Neural crest cell (in vitro differentiated cells): ENCODE data around the gene ZNF30. TPM values are rescaled to one million over a fixed set of nuclear protein-coding genes. Genes with fewer than 3 reads are reported as not detected.

Source experiments
- DNase-seq: peaks from one replicate; pipeline ENCODE4 v3.0.0; 2021; ENCODE audit warnings: low read depth, mixed read lengths, low spot score
- H3K27ac Mint-ChIP-seq: one replicate; pipeline ENCODE4 v1.8.0; 2021; ENCODE audit warnings: mild to moderate bottlenecking, mixed read lengths; ENCODE audit not compliant: unreplicated experiment
- H3K27me3 Mint-ChIP-seq: 2 replicates; pipeline ENCODE4 v1.8.0; 2021; ENCODE audit warnings: low read depth, mild to moderate bottlenecking, mixed read lengths
- H3K36me3 Mint-ChIP-seq: 2 replicates; pipeline ENCODE4 v1.8.0; 2021; ENCODE audit warnings: low read depth, mild to moderate bottlenecking, mixed read lengths
- H3K4me1 Mint-ChIP-seq: 2 replicates; pipeline ENCODE4 v1.8.0; 2021; ENCODE audit warnings: mixed read lengths
- H3K4me3 Mint-ChIP-seq: one replicate; pipeline ENCODE4 v1.8.0; 2021; ENCODE audit warnings: mild to moderate bottlenecking, mixed read lengths
- H3K9me3 Mint-ChIP-seq: 2 replicates; pipeline ENCODE4 v1.8.0; 2021; ENCODE audit warnings: mixed read lengths
- total RNA-seq: library from RNA; stranded (reverse); gene quantifications from 2 replicates; pipeline ENCODE4 v1.2.1, GENCODE V29; 2021
- TF ChIP-seq, protein P1 (sequence below): fragments of 200-600 bp; sonication (generic); conservative IDR thresholded peaks from 2 replicates; pipeline ENCODE4 v1.5.0; 2021; ENCODE audit warnings: antibody characterized with exemption, mild to moderate bottlenecking

Gene ZNF30
- total RNA-seq, 1 donor from 2014 or later = 7.2 TPM

DNA sequence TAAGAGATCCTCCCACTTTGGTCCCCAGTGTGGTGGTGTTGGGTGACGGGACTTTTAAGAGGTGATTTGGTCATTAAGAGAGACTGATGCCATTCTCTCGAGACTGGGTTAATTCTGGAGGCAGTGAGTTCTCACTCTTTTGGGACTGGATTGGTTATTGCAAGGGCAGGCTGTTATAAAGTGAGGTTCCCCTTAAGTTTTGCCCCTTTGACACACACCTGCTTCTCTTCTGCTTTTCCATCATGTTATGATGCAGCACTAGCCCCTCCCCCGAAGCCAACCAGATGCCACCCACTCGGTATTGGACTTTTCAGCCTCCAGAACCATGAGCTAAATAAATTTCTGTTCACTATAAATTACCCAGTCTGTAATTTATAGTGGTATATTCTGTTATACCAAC is 57.1 kb downstream of the ZNF30 start:
- H3K27me3 Mint-ChIP-seq = no peaks in the 10 kb centered on the region
- H3K4me1 Mint-ChIP-seq = peaks cover 10% of the 10 kb centered on the region
- H3K27ac Mint-ChIP-seq = no peak overlapping the region
- TF ChIP-seq, protein P1, sequence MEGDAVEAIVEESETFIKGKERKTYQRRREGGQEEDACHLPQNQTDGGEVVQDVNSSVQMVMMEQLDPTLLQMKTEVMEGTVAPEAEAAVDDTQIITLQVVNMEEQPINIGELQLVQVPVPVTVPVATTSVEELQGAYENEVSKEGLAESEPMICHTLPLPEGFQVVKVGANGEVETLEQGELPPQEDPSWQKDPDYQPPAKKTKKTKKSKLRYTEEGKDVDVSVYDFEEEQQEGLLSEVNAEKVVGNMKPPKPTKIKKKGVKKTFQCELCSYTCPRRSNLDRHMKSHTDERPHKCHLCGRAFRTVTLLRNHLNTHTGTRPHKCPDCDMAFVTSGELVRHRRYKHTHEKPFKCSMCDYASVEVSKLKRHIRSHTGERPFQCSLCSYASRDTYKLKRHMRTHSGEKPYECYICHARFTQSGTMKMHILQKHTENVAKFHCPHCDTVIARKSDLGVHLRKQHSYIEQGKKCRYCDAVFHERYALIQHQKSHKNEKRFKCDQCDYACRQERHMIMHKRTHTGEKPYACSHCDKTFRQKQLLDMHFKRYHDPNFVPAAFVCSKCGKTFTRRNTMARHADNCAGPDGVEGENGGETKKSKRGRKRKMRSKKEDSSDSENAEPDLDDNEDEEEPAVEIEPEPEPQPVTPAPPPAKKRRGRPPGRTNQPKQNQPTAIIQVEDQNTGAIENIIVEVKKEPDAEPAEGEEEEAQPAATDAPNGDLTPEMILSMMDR = no peak
- H3K4me3 Mint-ChIP-seq = no peak overlapping the region
- no peaks in the 10 kb centered on the region for H3K36me3 Mint-ChIP-seq
- no peak for DNase-seq
- H3K9me3 Mint-ChIP-seq = peaks cover 3% of the 10 kb centered on the region

DNA sequence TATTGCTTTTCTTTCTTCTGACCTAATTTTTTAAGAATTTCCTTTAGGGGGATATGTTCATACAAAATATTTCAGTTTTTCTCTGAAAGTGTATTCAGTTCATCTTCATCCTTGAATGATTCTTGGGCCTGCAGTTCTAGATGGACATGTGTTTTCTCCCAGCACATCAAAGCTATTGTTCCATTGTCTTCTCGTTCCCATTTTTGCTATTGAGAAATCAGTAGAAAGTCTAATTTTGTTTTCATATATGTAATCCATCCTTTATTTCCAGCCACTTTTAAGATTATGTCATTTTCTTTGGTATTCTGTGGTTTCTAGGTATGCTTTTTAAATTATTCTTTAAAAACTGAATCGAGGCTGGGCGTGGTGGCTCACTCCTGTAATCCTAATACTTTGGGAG is 57.6 kb downstream of the ZNF30 start:
- no peak overlapping the region for H3K27ac Mint-ChIP-seq
- TF ChIP-seq, protein P1 = no peak
- DNase-seq = no peak
- peaks cover 3% of the 10 kb centered on the region for H3K9me3 Mint-ChIP-seq
- peaks cover 10% of the 10 kb centered on the region for H3K4me1 Mint-ChIP-seq
- no peak overlapping the region for H3K4me3 Mint-ChIP-seq
- no peaks in the 10 kb centered on the region for H3K27me3 Mint-ChIP-seq
- H3K36me3 Mint-ChIP-seq = no peaks in the 10 kb centered on the region

DNA sequence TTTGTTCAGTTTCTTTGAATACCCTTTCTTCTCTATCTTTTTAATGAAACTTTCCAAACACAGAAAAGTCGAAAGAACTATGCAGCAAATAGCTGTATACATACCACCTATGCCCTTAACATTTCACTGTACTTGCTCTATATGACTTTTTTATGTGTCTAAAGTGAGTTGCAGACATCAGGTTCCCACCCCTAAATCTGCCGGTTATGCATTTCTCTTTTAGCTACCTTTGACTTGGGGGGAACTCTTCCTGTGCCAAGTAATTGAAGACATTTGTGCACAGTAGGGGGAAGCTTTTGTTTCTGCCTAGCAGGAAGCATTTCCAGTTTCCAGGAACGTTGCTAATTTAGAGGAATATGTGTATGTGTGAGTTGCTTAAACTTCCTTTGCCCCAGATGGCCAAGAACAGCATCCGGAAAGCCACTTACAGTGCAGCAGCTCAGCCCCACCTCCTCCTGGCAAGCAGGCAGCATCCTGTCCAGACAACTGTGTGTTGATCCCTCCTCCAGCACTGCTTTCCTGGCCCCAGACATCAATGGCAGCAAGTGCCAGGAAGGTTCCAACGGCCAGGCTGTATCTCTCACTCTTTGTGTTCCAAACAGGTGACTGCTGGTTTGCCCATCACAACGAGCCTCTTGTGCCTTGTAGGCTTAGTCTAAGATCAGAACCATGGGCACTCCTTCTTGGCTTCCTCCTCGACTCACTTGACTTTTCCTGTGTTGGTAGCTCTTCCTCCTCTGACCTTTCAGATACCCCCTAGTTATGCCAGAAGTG is 58.7 kb downstream of the ZNF30 start:
- Mint-ChIP-seq H3K36me3 (no peaks in the 10 kb centered on the region), H3K27me3 (no peaks in the 10 kb centered on the region), H3K4me1 (peaks cover 10% of the 10 kb centered on the region), H3K4me3 (no peak overlapping the region), H3K27ac (peak overlapping the region; percentile 78), H3K9me3 (peaks cover 3% of the 10 kb centered on the region)
- TF ChIP-seq, protein P1 = no peak
- no peak for DNase-seq

DNA sequence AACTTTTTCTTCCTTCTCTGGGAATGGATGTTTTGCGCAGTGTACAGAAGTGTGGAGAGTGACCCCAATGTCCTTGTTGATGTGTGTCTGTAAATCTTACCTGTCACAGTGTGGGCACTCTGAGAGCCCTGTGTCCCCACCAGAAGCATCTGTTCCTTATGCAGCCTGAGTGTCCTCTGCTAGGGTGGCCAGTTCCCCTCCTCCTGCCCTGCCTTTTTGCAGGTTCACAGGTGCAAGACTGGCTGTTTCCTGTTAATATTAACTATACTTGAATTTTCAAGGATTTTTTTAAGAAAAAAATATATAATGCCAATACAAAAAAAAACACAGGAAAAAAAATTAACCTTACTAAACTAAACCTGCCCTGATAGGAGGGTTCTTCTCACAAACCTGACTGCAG is 61.4 kb downstream of the ZNF30 start:
- Mint-ChIP-seq H3K4me1 (peaks cover 10% of the 10 kb centered on the region), H3K27me3 (peaks cover 2% of the 10 kb centered on the region)
- TF ChIP-seq, protein P1 = no peak

DNA sequence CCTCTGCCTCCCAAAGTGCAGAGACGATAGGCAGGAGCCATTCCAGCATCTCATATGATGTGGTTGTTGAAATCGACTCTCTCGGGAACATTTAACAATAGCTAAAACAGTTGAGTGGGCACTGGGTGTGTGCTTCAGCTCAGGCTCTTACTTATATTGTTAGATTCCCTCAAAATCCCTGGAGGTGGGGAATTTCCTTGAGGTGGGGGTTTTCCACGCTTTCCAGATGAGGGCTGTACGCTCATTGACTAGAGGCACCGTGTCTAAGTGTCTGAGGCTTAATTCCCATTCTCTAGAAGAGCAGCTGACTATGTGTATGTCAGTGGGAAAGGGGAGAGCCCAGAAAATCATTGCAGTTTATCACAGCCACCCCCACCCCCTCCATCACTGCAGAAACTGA is 62.6 kb downstream of the ZNF30 start:
- TF ChIP-seq, protein P1 = no peak
- no peaks in the 10 kb centered on the region for H3K36me3 Mint-ChIP-seq
- peaks cover 1% of the 10 kb centered on the region for H3K9me3 Mint-ChIP-seq
- H3K4me3 Mint-ChIP-seq = no peak overlapping the region
- peaks cover 2% of the 10 kb centered on the region for H3K27me3 Mint-ChIP-seq
- DNase-seq = no peak
- H3K4me1 Mint-ChIP-seq = peaks cover 10% of the 10 kb centered on the region
- no peak overlapping the region for H3K27ac Mint-ChIP-seq

More for the DNA sequence above, 61.4 kb downstream of the ZNF30 start:
- no peaks in the 10 kb centered on the region for H3K36me3 Mint-ChIP-seq
- no peak overlapping the region for H3K4me3 Mint-ChIP-seq
- no peak for DNase-seq
- peaks cover 3% of the 10 kb centered on the region for H3K9me3 Mint-ChIP-seq
- H3K27ac Mint-ChIP-seq = no peak overlapping the region
